ENCODE results near the gene TAL2. TPM values are rescaled to one million over a fixed set of nuclear protein-coding genes. Genes with fewer than 3 reads are reported as not detected.
"Not testable (repeated sequence)": the region's sequence is repeated elsewhere in the genome, so short reads cannot be mapped to it uniquely, and the experiment has no call there.

The TAL2 gene
- total RNA-seq, 1 experiment from 2014 or later = not detected

GRCh38 chr9:105694848-105695581 lies 32.8 kb downstream of the TAL2 start:
- peaks cover 28% of the 10 kb centered on the region for H3K27me3 ChIP-seq
- H3K36me3 ChIP-seq = no peaks in the 10 kb centered on the region
- peak; percentile 62 for DNase-seq
- no peaks in the 10 kb centered on the region for H3K9me3 ChIP-seq
- peak overlapping the region; percentile 65 for H3K4me3 ChIP-seq

- Histone ChIP-seq H3K27me3 (peaks cover 27% of the 10 kb centered on the region), H3K9me3 (no peaks in the 10 kb centered on the region), H3K36me3 (no peaks in the 10 kb centered on the region), H3K4me3 (no peak overlapping the region)
- DNase-seq = no peak
Observed at GRCh38 chr9:105696219-105696793, 34.0 kb downstream of the TAL2 start.

DNA sequence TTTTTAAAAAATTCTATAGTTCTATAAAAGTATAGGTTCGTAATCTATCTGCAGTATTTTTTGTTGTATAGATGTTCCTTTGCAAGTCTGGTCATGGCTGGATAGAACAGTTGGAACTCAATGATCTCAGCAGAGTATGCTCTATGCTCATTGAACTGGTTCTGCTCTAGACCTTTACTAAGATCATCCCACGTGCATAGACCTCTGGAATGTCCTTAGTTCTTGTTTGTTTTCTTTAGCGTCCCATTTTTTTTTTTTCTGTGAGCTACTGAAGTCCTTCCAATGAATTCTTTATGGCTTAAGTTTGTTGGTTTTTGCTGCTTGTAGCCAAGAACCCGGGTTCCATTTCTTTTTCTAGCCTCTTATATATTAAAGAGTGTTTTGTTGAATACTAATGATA lies 35.6 kb downstream of the TAL2 start:
- Histone ChIP-seq H3K4me3 (no peak overlapping the region), H3K36me3 (no peaks in the 10 kb centered on the region), H3K9me3 (no peaks in the 10 kb centered on the region), H3K27me3 (peaks cover 13% of the 10 kb centered on the region)
- no peak for DNase-seq

DNA sequence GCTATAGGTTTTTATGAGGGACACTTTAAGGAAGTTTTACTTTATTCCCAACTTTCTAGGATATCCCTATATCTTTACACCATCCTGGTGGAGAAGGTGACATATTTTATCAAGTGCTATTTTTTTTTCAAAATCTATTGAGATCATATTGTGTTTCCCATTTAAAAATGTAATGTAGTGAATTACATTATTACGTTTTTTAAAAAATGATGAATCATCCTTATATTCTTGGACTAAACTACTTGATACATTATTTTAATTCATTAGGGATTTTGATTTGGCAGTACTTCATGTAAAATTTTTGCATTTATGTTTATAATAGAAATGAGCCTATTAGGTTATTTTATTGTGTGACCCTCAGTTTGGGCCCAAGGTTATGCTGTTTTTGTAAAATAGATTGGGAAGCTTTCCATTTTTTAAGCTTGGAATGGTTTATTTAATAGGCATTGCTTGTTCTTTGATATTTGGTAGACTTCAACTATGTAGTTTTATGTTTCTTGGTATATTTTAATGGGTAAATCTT lies 36.2 kb downstream of the TAL2 start:
- Histone ChIP-seq H3K9me3 (no peaks in the 10 kb centered on the region), H3K4me3 (no peak overlapping the region), H3K27me3 (peaks cover 8% of the 10 kb centered on the region), H3K36me3 (no peaks in the 10 kb centered on the region)
- DNase-seq = no peak

- Histone ChIP-seq H3K27me3 (no peaks in the 10 kb centered on the region), H3K4me3 (no peak overlapping the region), H3K9me3 (no peaks in the 10 kb centered on the region), H3K36me3 (no peaks in the 10 kb centered on the region)
- no peak for DNase-seq
Observed at GRCh38 chr9:105700668-105701067, 38.4 kb downstream of the TAL2 start.

- Histone ChIP-seq H3K4me3 (no peak overlapping the region), H3K27me3 (no peaks in the 10 kb centered on the region), H3K36me3 (no peaks in the 10 kb centered on the region), H3K9me3 (no peaks in the 10 kb centered on the region)
- DNase-seq = no peak
Observed at GRCh38 chr9:105701145-105701544, 38.9 kb downstream of the TAL2 start.

- Histone ChIP-seq H3K27me3 (no peaks in the 10 kb centered on the region), H3K36me3 (no peaks in the 10 kb centered on the region), H3K9me3 (no peaks in the 10 kb centered on the region), H3K4me3 (no peak overlapping the region)
- DNase-seq = no peak
Observed at GRCh38 chr9:105702207-105702606, 40.0 kb downstream of the TAL2 start.

DNA sequence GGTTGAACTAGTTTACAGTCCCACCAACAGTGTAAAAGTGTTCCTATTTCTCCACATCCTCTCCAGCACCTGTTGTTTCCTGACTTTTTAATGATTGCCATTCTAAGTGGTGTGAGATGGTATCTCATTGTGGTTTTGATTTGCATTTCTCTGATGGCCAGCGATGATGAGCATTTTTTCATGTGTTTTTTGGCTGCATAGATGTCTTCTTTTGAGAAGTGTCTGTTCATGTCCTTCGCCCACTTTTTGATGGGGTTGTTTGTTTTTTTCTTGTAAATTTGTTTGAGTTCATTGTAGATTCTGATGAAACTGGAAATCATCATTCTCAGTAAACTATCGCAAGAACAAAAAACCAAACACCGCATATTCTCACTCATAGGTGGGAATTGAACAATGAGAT lies 41.4 kb downstream of the TAL2 start:
- not testable (repeated sequence) for H3K4me3 ChIP-seq, DNase-seq, H3K27me3 ChIP-seq, H3K36me3 ChIP-seq, H3K9me3 ChIP-seq

GRCh38 chr9:105706156-105706555 lies 43.9 kb downstream of the TAL2 start:
- no peak for DNase-seq
- no peaks in the 10 kb centered on the region for H3K27me3 ChIP-seq
- H3K36me3 ChIP-seq = no peaks in the 10 kb centered on the region
- H3K9me3 ChIP-seq = no peaks in the 10 kb centered on the region
- no peak overlapping the region for H3K4me3 ChIP-seq

DNA sequence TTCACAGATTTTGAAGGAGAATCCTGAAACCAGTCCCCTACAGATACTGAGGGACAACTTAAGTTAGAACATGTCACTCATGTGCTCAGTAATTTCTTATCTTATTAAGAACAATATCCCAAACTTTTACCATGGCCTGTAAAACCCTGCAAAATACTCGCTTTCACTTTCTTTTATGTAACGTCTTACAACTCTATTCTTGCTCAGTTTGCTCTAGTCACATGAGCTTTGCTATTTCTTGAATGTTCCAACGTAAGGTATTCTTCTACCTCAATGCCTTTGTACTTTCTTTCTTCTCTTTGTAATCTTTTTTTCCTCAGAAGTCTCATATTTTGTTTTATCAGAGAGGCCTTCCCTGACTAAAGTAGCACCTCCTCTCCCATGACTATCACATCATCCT lies 46.1 kb downstream of the TAL2 start:
- DNase-seq = no peak
- H3K4me3 ChIP-seq = no peak overlapping the region
- H3K9me3 ChIP-seq = no peaks in the 10 kb centered on the region
- H3K36me3 ChIP-seq = no peaks in the 10 kb centered on the region
- H3K27me3 ChIP-seq = no peaks in the 10 kb centered on the region

- no peak for DNase-seq
- no peaks in the 10 kb centered on the region for H3K36me3 ChIP-seq
Observed at GRCh38 chr9:105710638-105711037, 48.4 kb downstream of the TAL2 start.

GRCh38 chr9:105711867-105712266 lies 49.6 kb downstream of the TAL2 start:
- DNase-seq = no peak
- Histone ChIP-seq H3K27me3 (no peaks in the 10 kb centered on the region), H3K9me3 (no peaks in the 10 kb centered on the region), H3K4me3 (no peak overlapping the region), H3K36me3 (no peaks in the 10 kb centered on the region)

More at GRCh38 chr9:105710638-105711037, 48.4 kb downstream of the TAL2 start:
- Histone ChIP-seq H3K9me3 (no peaks in the 10 kb centered on the region), H3K27me3 (no peaks in the 10 kb centered on the region), H3K4me3 (no peak overlapping the region)

- Histone ChIP-seq H3K27me3 (no peaks in the 10 kb centered on the region), H3K9me3 (no peaks in the 10 kb centered on the region), H3K4me3 (no peak overlapping the region), H3K36me3 (no peaks in the 10 kb centered on the region)
- no peak for DNase-seq
Observed at GRCh38 chr9:105712297-105712696, 50.0 kb downstream of the TAL2 start.

Other genes with a start within 250 kb of the TAL2 start
- 2.1 and 7.4 TPM in 2 replicates for gene FSD1L, start 214.4 kb upstream of the TAL2 start, total RNA-seq (2014; rRNA removed; shearing (Covaris generic); ENCODE audit: low replicate concordance)
- gene FKTN, start 104.3 kb upstream of the TAL2 start, total RNA-seq (2014; rRNA removed; shearing (Covaris generic); ENCODE audit: low replicate concordance) = 8.1 and 13.2 TPM in 2 replicates
- 6.8 and 10.8 TPM in 2 replicates for gene TMEM38B, start 32.1 kb downstream of the TAL2 start, total RNA-seq (2014; rRNA removed; shearing (Covaris generic); ENCODE audit: low replicate concordance)

Measured in MG63 (cell line).